ENCODE measurements around the gene PCYOX1L.

PCYOX1L gene, protein sequence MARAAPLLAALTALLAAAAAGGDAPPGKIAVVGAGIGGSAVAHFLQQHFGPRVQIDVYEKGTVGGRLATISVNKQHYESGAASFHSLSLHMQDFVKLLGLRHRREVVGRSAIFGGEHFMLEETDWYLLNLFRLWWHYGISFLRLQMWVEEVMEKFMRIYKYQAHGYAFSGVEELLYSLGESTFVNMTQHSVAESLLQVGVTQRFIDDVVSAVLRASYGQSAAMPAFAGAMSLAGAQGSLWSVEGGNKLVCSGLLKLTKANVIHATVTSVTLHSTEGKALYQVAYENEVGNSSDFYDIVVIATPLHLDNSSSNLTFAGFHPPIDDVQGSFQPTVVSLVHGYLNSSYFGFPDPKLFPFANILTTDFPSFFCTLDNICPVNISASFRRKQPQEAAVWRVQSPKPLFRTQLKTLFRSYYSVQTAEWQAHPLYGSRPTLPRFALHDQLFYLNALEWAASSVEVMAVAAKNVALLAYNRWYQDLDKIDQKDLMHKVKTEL

GRCh38 chr5:149357370-149358293 is at the start of gene PCYOX1L:
Gene PCYOX1L, plus strand, starts transcription at chr5:149358046. Its CDS starts 23 bp downstream, at chr5:149358069.
- peak; percentile 99 for DNase-seq

DNA sequence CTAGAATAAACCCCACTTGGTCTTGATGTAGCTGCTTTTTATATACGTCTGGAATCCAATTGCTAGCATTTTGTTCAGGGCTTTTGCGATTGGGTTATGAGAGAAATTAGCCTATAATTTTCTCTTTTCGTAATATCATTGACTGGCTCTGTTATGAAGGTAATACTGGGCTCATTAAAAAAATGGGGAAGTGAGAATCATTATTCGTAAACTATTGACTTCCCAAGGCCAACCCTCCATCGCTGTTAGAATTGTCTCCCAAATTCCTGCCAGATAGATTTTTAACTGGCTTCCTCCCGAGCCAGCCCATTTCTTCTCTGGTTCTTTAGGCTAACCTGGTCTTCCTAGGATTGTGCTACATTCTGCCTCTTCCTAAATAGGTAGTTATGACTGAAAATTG is 48.5 kb upstream of the PCYOX1L start:
- no peak for DNase-seq

- DNase-seq = no peak
Measured at GRCh38 chr5:149310488-149310887, 47.4 kb upstream of the PCYOX1L start.

DNA sequence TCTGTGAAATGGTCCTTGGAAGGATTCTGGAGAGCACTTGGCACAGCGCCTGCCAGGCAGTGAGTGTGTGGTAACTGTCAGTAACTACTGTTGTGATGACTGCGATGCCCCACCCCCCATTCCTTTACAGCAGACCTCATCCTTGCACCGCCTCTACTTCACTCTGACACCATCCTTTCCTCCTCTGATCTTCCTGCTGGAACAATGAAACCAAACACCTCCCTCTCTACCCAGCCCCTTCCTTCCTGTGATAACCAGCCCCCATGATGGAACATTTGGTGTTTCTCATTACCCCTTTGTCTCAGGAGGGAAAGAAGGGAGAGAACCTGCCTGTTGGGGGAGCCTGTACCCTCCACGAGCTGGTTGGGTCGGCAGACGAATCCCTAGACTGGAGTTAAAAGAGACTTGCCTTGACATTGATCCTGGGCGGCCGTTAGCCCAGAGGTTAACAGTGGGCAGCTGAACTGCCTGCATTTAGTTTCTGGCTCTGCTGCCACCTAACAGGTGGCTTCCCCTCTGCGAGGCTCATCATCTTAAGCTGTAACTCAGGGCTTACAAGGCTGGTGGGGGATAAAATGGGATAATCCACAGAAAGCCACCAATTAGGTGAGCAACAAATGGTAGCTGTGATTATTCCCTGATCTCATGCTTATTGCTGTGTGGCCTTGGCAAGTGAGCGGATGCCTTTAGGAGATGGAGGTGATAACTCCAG is 46.7 kb upstream of the PCYOX1L start:
- no peak for DNase-seq

DNA sequence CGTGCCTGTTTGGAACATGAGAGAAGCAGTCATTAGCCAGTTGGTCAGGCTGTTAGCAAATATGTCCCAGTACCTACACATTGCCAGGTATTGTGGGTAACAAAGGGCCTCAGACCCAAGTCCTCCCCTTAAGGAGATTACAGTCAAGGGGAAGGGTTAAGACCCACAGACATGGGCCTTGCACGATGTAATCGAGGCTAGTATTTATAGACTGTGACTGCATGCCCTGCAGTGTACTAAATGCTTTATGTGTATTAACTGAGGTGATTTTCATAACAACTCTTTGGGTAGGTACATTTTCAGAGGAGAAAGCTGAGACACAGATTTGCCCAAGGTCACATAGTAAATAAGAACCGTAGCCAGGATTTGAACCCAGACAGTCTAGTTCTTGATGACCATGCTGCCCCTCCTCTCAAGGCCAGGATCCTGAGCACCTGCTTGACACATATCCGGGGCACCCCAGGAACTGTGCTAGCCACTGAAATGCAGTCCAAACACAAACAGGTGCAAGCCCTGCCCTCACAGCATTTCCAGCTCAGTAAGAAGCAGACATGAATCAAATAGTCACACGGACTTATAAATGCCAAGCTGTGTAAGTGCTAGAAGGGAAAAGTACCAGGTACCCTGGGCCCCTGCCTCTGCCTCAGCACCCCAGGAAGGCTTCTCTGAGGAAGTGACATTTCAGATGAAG is 44.5 kb upstream of the PCYOX1L start:
- DNase-seq = no peak

DNA sequence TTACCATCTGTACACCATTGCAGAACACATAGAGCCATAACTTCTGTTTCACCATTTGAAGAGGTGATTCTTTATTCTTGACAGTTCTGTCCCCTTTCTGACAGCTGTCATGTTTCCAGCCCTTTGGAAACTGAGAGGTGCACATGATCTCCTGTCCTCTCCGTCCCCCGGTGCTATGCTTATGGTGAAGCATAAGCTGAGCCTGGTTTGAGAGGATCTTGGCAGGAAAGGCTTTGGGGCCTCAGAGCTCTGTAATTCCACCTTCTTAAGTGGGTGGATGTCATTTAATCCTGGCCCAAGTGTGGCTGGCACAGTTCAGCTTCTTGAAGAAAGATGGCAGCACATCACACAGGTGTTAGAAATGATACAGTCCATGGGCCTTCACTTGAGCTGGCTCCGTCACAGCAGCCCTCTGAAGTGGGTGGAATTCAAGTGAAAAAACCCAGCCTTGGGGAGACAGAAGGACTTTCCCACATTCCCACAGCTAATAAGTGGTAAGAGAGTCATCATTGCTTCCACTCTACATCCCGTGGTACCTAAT is 43.2 kb upstream of the PCYOX1L start:
- DNase-seq = no peak

DNA sequence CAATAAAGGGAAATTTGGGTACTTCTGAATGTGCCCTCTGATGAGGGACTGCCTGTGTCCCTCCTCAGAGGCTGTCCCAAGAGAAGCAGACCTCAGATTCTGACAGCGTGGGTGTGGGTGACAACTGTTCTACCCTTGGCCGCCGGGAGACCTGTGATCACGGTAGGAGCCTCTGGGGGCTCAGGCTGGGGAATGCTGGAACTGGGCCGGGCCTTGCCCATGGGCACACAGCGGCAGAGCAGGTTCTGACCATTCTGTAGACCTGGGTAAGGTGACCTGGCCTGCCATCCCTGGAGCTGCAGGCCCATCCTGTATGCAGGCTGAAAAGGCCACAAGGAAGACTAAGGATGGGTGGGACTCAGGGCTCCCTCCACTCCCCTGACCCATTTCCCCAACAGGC is 42.1 kb upstream of the PCYOX1L start:
- DNase-seq = no peak

DNA sequence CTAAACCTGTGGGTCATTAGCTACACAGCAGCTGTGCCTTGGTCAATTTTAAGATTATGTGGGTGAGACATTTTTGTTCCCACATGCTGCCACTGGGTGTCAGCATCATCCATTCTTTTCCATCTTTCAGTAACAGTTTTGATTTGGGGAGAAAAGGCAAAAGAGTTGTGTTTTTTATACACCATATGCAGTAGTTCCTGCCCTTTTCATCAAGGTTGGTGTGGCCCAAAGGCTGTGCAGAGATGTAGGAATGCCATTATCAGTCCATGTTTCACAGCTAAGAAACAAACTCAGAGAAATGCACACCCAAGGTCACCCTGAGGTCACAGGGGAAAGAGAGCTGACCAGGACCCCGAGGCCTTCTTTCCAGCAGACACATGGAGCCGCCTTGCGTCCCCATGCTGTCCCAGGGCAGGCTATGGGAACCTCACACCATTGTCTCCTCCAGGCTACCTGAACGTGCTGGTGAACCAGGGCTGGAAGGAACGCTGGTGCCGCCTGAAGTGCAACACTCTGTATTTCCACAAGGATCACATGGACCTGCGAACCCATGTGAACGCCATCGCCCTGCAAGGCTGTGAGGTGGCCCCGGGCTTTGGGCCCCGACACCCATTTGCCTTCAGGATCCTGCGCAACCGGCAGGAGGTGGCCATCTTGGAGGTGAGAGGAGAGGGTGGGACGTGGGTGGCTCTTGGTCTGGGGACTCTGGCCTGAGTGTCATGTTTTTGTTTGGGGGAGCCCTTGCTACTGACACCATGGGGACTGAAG is 40.4 kb upstream of the PCYOX1L start:
- no peak for DNase-seq

- DNase-seq = no peak
Measured at GRCh38 chr5:149319174-149319573, 38.7 kb upstream of the PCYOX1L start.

DNA sequence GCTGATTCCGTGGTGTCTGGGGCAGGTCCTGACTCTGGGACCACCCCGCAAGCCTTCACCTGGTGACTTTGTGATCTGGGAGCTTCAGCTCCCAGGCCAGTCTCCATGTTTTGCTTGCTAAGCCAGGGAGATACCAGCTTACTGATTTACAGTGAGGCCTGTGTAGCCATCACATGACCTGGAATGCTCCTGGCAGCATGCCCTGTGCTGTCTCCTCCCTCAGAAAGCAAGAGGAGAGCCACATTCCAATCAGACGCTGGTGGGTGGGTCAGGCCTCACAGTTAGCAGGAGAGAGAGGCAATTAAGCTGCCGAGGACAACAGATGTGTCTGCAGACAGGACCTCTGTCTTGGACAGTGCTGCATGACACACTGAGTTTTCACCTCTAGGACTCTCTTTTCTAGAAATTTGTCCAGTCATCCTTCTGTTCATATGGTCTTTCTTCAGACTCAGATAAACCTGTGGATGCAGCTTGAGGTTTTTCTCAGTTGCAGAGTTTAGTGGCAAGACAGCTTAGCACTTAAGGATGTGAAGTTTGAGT is 37.0 kb upstream of the PCYOX1L start:
- no peak for DNase-seq

DNA sequence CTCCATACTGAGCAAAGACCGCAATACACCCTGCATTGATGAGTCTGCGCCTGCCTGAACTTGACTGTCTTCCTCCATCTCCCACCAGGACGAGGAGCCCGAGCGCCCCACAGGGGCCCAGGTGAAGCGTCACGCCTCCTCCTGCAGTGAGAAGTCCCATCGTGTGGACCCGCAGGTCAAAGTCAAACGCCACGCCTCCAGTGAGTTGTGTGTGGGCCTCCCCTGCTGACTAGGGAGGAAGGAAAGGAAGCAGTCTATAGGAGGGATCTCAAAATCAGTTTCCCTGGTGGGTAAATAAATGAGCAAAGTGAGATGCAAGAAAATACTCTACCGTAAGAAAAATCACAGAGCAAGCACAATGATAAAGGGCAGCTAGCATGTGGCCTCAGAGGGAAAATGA is 35.3 kb upstream of the PCYOX1L start:
- DNase-seq = no peak

- DNase-seq = no peak
Measured at GRCh38 chr5:149323210-149323609, 34.6 kb upstream of the PCYOX1L start.

- DNase-seq = no peak
Measured at GRCh38 chr5:149323621-149324205, 34.1 kb upstream of the PCYOX1L start.

DNA sequence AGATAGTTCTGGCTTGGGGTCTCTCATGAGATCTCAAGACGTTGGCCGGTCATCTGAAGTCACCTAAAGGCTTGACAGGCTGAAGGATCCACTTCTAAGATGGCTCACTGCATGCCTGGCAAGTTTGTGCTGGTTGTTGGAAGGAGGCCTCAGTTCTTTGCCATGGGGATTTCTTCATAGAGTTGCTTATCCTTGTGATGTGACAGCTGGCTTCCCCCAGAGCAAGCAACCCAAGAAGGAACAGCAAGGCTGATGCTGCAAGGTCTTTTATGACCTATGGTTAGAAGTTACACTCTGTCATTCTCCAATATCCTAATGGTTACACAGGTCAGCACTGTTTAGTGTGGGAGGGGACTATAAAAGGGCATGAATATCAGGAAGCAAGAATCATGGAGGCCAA is 33.2 kb upstream of the PCYOX1L start:
- DNase-seq = no peak

GRCh38 chr5:149325166-149325735 is 32.6 kb upstream of the PCYOX1L start:
- DNase-seq = no peak

GRCh38 chr5:149325894-149326293 is 32.0 kb upstream of the PCYOX1L start:
- DNase-seq = no peak

DNA sequence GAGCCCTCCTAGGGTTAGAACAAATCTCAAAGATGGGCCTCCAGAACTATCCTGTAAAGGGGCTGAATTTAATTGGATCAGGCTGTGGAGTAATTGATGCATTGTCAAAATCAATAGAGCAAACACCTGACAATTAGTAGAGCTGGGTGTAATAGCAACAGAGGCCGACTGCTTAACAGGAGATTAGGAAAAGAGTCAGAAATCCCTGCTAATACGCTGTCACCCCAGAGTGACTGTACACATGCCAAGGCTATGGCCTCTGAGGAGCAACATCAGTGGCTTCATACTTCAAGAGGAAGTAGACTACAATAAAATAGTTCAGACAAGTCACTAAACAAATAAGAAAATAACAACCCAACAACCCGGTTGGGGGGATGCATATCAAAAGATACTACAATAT is 31.2 kb upstream of the PCYOX1L start:
- DNase-seq = no peak

DNA sequence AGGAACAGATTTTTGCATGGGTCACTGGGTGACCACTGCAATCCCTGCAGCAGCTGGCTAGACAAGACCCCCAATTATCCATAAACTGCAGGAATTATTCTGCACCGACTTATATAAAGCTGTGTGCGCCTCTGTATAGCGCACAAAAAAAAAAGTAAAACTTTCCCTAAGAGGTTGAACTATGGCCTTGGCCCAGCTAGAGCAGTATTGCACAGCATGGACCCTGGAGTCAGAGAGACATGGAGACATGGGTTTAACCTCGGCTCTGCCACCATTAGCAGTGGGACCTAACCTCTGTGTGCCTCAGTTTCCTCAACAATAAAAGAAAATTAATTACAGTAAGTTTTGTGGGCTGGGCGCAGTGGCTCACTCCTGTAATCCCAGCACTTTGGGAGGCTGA is 29.7 kb upstream of the PCYOX1L start:
- DNase-seq = no peak

GRCh38 chr5:149333711-149334443 is 24.0 kb upstream of the PCYOX1L start:
- DNase-seq = no peak

- DNase-seq = no peak
Measured at GRCh38 chr5:149337736-149338135, 20.1 kb upstream of the PCYOX1L start.

Measured in stimulated activated CD8-positive, alpha-beta memory T cell treated with anti-CD3 and anti-CD28 coated beads, Interleukin-4, amount 100 ng/mL, for 48 hours (primary cell).